ENCODE results near the gene KDM4B. TPM values are rescaled to one million over a fixed set of nuclear protein-coding genes. Genes with fewer than 3 reads are reported as not detected.

The KDM4B gene
- total RNA-seq, 1 experiment from 2014 or later = 43.7 TPM

GRCh38 chr19:5152767-5153532 lies 184.0 kb downstream of the KDM4B start:
- Histone ChIP-seq H2AK5ac (ENCODE audit: insufficient read length, low read length) (no peak overlapping the region), H3K27me3 (ENCODE audit: insufficient read depth, low read length) (no peaks in the 10 kb centered on the region), H3K9me3 (ENCODE audit: control insufficient read depth, low read depth, low read length) (no peaks in the 10 kb centered on the region), H3K56ac (ENCODE audit: insufficient read length, low read depth, low read length) (no peak overlapping the region), H2BK120ac (ENCODE audit: low read depth, low read length, poor library complexity, severe bottlenecking) (no peak overlapping the region), H3K4me1 (ENCODE audit: insufficient read depth, low read length) (no peaks in the 10 kb centered on the region), H2BK5ac (ENCODE audit: insufficient read length, low read length) (no peak overlapping the region), H3K18ac (ENCODE audit: insufficient read length, low read depth, low read length) (no peak overlapping the region), H2AFZ (ENCODE audit: low read length) (no peak overlapping the region), H4K20me1 (ENCODE audit: control insufficient read depth, insufficient read depth, insufficient read length) (no peaks in the 10 kb centered on the region), H4K5ac (ENCODE audit: insufficient read length, low read depth, low read length) (no peak overlapping the region), H3K9ac (ENCODE audit: extremely low read depth, insufficient read length, low read length) (no peak overlapping the region), H3K23ac (ENCODE audit: insufficient read length, low read depth, low read length) (no peak overlapping the region), H4K8ac (replicated peaks; ENCODE audit: insufficient read length, low read depth, low read length) (no peak overlapping the region), H3K27ac (ENCODE audit: insufficient read length, low read depth, low read length) (no peak overlapping the region), H3K4ac (ENCODE audit: low read depth, low read length) (no peak overlapping the region), H3K79me1 (ENCODE audit: insufficient read depth, low read depth, low read length, poor library complexity, severe bottlenecking) (no peaks in the 10 kb centered on the region), H4K91ac (ENCODE audit: insufficient read length, low read depth, low read length) (no peak overlapping the region), H3K23me2 (ENCODE audit: insufficient read length, low read depth, low read length, poor library complexity, severe bottlenecking) (no peaks in the 10 kb centered on the region), H3K14ac (ENCODE audit: insufficient read depth, low read length) (no peak overlapping the region; the same call in 1 of the 2 replicates), H2BK15ac (ENCODE audit: low read depth, low read length) (no peak overlapping the region), H3K79me2 (ENCODE audit: insufficient read depth, low read length) (no peaks in the 10 kb centered on the region), H2BK20ac (ENCODE audit: low read depth, low read length, poor library complexity, severe bottlenecking) (no peak overlapping the region), H2BK12ac (ENCODE audit: insufficient read length, low read depth, low read length) (no peak overlapping the region), H3K4me2 (ENCODE audit: insufficient read depth, insufficient read length, low read length) (no peak overlapping the region), H3T11ph (ENCODE audit: low read length) (no peak overlapping the region)
- H3K27ac Mint-ChIP-seq = peak overlapping the region in 1 of 3 experiments; percentile 88; a peak in 2 of 7 replicates
- H3K4me1 Mint-ChIP-seq = peaks cover 8 to 50% of the 10 kb centered on the region in 2 experiments
- peaks cover 4 to 6% of the 10 kb centered on the region in 2 experiments; a peak in 2 of 5 replicates for H3K9me3 Mint-ChIP-seq
- H3K4me3 Mint-ChIP-seq = no peak overlapping the region
- peaks cover 2% of the 10 kb centered on the region; the same call in 1 of the 2 replicates for H3K27me3 Mint-ChIP-seq (ENCODE audit: low read depth)
- WGBS (ENCODE audit: extremely low coverage, insufficient read length, low lambda C conversion rate) = no CpG with 5 or more reads among the region's 24 CpGs
- H3K36me3 Mint-ChIP-seq (ENCODE audit: insufficient read depth in 1 of 3, low read depth in 3 of 3) = peaks cover 0 to 18% (median 9%) of the 10 kb centered on the region in 3 experiments; a peak in 5 of 7 replicates
- TF ChIP-seq, protein P1, sequence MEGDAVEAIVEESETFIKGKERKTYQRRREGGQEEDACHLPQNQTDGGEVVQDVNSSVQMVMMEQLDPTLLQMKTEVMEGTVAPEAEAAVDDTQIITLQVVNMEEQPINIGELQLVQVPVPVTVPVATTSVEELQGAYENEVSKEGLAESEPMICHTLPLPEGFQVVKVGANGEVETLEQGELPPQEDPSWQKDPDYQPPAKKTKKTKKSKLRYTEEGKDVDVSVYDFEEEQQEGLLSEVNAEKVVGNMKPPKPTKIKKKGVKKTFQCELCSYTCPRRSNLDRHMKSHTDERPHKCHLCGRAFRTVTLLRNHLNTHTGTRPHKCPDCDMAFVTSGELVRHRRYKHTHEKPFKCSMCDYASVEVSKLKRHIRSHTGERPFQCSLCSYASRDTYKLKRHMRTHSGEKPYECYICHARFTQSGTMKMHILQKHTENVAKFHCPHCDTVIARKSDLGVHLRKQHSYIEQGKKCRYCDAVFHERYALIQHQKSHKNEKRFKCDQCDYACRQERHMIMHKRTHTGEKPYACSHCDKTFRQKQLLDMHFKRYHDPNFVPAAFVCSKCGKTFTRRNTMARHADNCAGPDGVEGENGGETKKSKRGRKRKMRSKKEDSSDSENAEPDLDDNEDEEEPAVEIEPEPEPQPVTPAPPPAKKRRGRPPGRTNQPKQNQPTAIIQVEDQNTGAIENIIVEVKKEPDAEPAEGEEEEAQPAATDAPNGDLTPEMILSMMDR (conservative IDR thresholded peaks at IDR 0.05) = no peak
- DNase-seq = no peak
